ENCODE measurements around the gene CCR5AS.

The CCR5AS gene

DNA sequence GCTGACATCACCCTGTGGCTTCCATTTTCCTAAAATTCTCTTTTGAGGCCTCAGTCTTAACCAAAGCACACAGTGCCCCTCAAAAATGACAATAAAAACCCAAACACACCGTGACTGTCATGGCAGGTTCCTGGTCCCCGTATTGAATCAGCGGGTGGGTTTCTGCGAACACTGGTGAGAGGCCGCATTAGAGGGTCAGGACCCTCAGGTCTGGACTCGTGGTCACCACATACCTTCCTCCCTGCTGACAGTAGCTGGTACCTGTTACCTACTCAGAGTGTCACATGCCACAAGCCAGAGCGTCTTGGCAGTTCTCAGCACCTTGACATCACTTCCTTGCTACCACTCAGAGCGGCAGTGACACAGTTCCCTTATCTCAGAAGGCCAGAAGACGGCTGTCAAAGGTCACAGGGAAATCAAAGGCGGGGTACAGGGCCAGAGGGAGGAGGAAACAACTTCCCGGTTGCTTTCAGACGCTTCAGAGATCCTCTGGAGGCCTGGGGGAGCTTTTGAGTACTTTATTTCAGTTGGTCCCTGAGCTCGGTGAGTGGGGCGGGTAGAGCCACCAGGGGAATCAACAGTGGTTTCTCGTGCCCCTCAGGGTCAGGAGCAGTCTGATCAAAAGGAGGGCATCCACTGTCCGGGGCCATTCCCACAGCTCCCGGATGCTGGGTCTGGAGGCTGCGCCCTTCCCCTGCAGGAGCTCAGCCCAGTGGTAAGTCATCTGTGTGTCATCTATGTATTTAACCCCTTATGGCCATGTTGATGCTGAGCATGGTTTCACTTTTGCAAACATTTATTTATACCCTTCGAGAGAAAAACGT is at the start of gene CCR5AS, which contains the start of gene CCRL2:
TSS of gene CCR5AS (minus strand) at position 279 of the 824 bp plus-strand sequence.
TSS of gene CCRL2 (plus strand) at position 472 of the 824 bp plus-strand sequence. CDS start 821 bp downstream, outside the sequence.
- Histone ChIP-seq H3K27me3 (ENCODE audit: insufficient read depth, low read depth, severe bottlenecking) (peaks cover 72% of the 10 kb centered on the region), H3K36me3 (no peaks in the 10 kb centered on the region), H3K9me3 (ENCODE audit: severe bottlenecking) (no peaks in the 10 kb centered on the region), H3K4me3 (ENCODE audit: low read depth, low read length) (no peak within 1 kb of the TSS), H3K27ac (no peak within 1 kb of the TSS)
- TF ChIP-seq, protein P1, sequence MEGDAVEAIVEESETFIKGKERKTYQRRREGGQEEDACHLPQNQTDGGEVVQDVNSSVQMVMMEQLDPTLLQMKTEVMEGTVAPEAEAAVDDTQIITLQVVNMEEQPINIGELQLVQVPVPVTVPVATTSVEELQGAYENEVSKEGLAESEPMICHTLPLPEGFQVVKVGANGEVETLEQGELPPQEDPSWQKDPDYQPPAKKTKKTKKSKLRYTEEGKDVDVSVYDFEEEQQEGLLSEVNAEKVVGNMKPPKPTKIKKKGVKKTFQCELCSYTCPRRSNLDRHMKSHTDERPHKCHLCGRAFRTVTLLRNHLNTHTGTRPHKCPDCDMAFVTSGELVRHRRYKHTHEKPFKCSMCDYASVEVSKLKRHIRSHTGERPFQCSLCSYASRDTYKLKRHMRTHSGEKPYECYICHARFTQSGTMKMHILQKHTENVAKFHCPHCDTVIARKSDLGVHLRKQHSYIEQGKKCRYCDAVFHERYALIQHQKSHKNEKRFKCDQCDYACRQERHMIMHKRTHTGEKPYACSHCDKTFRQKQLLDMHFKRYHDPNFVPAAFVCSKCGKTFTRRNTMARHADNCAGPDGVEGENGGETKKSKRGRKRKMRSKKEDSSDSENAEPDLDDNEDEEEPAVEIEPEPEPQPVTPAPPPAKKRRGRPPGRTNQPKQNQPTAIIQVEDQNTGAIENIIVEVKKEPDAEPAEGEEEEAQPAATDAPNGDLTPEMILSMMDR (IDR thresholded peaks at IDR 0.05; ENCODE audit: low read depth, low read length): no peak
- DNase-seq: no peak

DNA sequence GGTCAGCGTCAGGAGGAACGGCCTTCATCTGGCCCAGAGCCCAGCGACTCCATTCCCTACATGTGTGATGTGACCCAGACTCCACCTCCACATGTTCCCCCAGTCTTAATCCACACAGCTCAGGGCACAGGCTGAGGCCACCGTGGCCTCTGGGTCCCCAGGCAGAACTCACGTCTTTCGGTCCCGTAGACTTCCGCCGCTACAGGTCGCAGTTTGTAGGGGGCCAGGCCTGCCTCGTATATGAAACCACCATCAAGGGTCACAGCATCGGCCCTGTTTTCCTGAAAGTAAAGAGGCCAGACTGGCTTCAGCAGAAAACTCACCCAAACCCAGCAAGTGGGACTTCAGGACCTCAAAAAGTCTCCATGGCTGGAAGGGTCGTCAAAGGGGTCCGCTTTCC is 49.3 kb upstream of the CCR5AS start:
- H3K27me3 ChIP-seq (ENCODE audit: insufficient read depth, low read depth, severe bottlenecking): no peaks in the 10 kb centered on the region
- H3K27ac ChIP-seq: no peak overlapping the region
- H3K4me3 ChIP-seq (ENCODE audit: low read depth, low read length): no peak overlapping the region
- H3K9me3 ChIP-seq (ENCODE audit: severe bottlenecking): no peaks in the 10 kb centered on the region
- DNase-seq: no peak
- H3K36me3 ChIP-seq: no peaks in the 10 kb centered on the region
- TF ChIP-seq, protein P1 (IDR thresholded peaks at IDR 0.05; ENCODE audit: low read depth, low read length): no peak

DNA sequence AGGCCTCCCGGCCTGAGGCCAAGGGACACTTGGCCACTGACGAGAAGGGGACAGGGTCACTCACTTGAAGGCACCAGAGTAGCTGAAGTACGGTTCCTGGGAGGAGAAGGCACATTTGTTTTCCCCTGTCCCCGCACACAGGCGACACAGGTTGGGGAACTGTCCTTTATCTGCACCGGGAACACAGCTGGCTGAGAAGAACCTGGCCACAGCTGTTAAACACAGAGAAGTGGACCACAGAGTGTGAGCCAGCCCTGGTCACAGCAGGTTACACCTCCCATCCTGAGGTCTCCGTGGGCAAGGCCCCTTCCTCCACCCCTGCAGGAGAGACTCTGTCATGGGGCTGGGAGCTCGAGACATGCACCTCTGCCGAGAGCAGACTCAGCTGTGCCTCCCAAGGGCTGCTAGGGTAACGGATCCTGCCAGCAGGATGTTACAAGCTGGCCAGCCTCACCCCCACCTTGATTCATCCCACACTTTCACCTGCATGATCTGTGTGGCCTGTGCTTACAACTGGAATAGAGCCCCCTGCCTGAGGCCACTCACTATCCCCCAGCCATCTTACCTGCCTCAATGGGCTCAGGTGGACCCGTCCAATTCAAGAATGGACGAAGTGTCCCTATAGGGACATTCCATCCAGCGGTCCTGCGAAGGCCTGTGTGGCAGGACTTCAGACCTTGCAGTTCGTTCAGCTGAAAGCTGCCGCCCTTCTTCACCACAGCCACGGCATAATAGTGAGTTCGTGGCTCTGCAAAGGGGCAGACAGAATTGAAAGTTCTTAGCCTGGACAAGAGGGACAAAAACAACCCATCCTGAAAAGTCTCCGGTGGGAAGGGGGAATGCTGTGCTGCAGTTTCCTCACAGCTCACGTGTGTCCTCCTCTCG is 48.6 kb upstream of the CCR5AS start:
- TF ChIP-seq, protein P1 (IDR thresholded peaks at IDR 0.05; ENCODE audit: low read depth, low read length): no peak
- no peaks in the 10 kb centered on the region for H3K27me3 ChIP-seq (ENCODE audit: insufficient read depth, low read depth, severe bottlenecking)
- no peak overlapping the region for H3K4me3 ChIP-seq (ENCODE audit: low read depth, low read length)
- H3K9me3 ChIP-seq (ENCODE audit: severe bottlenecking): no peaks in the 10 kb centered on the region
- no peak for DNase-seq
- no peak overlapping the region for H3K27ac ChIP-seq
- no peaks in the 10 kb centered on the region for H3K36me3 ChIP-seq

DNA sequence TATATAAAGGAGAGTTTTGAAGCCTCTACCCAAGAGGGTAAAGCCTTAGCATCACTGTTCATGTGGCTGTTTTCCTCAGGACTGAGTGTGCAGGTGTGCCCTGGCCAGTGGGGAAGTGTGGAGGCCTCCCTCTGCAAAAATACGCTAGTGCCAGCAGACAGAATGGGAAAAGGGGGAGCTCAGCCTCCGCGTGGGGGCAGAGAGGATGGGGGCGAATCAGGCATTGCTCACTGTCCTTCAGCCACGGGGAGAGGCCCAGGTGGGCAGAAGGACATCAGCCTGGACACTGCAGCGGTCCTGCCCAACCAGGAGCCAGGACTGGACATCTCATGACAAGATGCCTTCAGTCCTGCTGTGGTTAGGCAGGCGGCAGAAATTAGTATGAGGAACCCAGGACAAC is 47.7 kb upstream of the CCR5AS start:
- TF ChIP-seq, protein P1 (IDR thresholded peaks at IDR 0.05; ENCODE audit: low read depth, low read length): no peak
- Histone ChIP-seq H3K27me3 (ENCODE audit: insufficient read depth, low read depth, severe bottlenecking) (no peaks in the 10 kb centered on the region), H3K27ac (no peak overlapping the region), H3K36me3 (no peaks in the 10 kb centered on the region), H3K9me3 (ENCODE audit: severe bottlenecking) (no peaks in the 10 kb centered on the region), H3K4me3 (ENCODE audit: low read depth, low read length) (no peak overlapping the region)
- no peak for DNase-seq

DNA sequence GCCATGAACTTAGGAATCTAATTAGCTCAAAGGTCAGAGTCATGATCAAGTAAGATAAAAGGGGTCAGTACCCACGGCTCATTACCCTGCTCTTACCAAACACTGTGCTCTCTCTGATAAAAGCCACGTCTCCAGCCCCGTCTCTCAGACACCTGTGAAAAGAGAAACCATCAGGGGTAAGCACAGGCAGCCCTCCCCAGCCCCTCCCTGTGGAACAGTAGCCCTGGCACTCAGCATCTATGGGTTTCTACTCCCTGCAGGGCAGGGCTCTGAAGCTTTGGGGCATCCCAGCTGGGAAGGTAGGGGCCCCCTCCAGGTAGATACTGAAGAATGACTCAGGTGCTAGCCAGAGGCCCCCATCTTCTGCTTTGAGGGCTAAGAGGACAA is 47.3 kb upstream of the CCR5AS start:
- H3K4me3 ChIP-seq (ENCODE audit: low read depth, low read length): no peak overlapping the region
- H3K27me3 ChIP-seq (ENCODE audit: insufficient read depth, low read depth, severe bottlenecking): no peaks in the 10 kb centered on the region
- no peak for DNase-seq
- no peaks in the 10 kb centered on the region for H3K9me3 ChIP-seq (ENCODE audit: severe bottlenecking)
- H3K36me3 ChIP-seq: no peaks in the 10 kb centered on the region
- no peak overlapping the region for H3K27ac ChIP-seq
- TF ChIP-seq, protein P1 (IDR thresholded peaks at IDR 0.05; ENCODE audit: low read depth, low read length): no peak
